K562 (cell line): Measurements from ENCODE around the gene DRICH1. TPM values are rescaled to one million over a fixed set of nuclear protein-coding genes. Genes with fewer than 3 reads are reported as not detected.

ENCODE experiments used
- ATAC-seq: fragments of 200-7000 bp; cut with Tn5 transposase; 3 replicates; pipeline ENCODE4 v1.9.1; 2020; ENCODE audit warnings: moderate library complexity
- BruUV-seq: library from RNA; stranded (reverse); fragments of 400-500 nt; replicated peaks from 2 replicates; lab custom pipeline; 2021; lab: Mats Ljungman, UMichigan
- CTCF ChIA-PET: fragments of 300-600 bp; formaldehyde crosslinking; extraction: SDS; loops from one replicate; lab custom pipeline; 2021; ENCODE audit warnings: low intra/inter-chr PET ratio; lab: Yijun Ruan, JAX
- POLR2A ChIA-PET: fragments of 300-600, 350-650 bp; sonication (Branson Sonifier 250); formaldehyde crosslinking; extraction: SDS; loops from one replicate; lab custom pipeline; 2021; ENCODE audit warnings: antibody characterized with exemption, inconsistent platforms; lab: Yijun Ruan, JAX
- DNase-seq, 4 experiments: peaks; one replicate each; pipeline versions ENCODE4 v3.0.0 to v3.0.0-alpha.2; 2011 to 2018; ENCODE audit warnings: low spot score in 3 of 4, mixed read lengths in 3 of 4; ENCODE audit errors: extremely low read depth in 1 of 4
- FAIRE-seq: peaks from 2 replicates; lab custom pipeline; 2011; peaks lifted over from hg19 to GRCh38; lab: Jason Lieb, UNC
- H2AFZ ChIP-seq: 2 replicates; pipeline ENCODE4 v1.6.0; 2011; ENCODE audit warnings: low read depth, low read length, control low read depth, inconsistent platforms
- H3K27ac ChIP-seq: fragments of 200-600 bp; 3 replicates; pipeline ENCODE4 v1.8.0; 2011; ENCODE audit warnings: low read depth, mild to moderate bottlenecking, control low read depth, inconsistent platforms, low read length, moderate library complexity, mixed read lengths; ENCODE audit errors: extremely low read depth
- H3K27me3 ChIP-seq, 2 experiments: fragments of 300-600 bp in 1 of 2; 2 replicates in 1 of 2; 3 replicates in 1 of 2; pipeline versions ENCODE4 v1.6.0 to v1.8.0; 2011; ENCODE audit warnings: inconsistent platforms in 2 of 2, low read length in 2 of 2, mild to moderate bottlenecking in 1 of 2, mixed read lengths in 1 of 2, moderate library complexity in 1 of 2; ENCODE audit not compliant: control insufficient read depth in 2 of 2, insufficient read depth in 2 of 2
- H3K36me3 ChIP-seq: fragments of 300-600 bp; 3 replicates; pipeline ENCODE4 v1.8.0; 2011; ENCODE audit warnings: mild to moderate bottlenecking, low read length, inconsistent platforms; ENCODE audit not compliant: control insufficient read depth, insufficient read depth
- H3K4me1 ChIP-seq, 2 experiments: fragments of 200-600 bp in 1 of 2; replicated peaks in 1 of 2; 2 replicates in 1 of 2; 3 replicates in 1 of 2; pipeline versions ENCODE4 v1.5.1 to v1.8.0; 2011; ENCODE audit warnings: inconsistent platforms in 2 of 2, low read length in 2 of 2, mild to moderate bottlenecking in 1 of 2, mixed read lengths in 1 of 2, moderate library complexity in 1 of 2; ENCODE audit not compliant: control insufficient read depth in 2 of 2, insufficient read depth in 2 of 2
- H3K4me2 ChIP-seq: 2 replicates; pipeline ENCODE4 v1.6.1; 2011; ENCODE audit warnings: low read length, control low read depth, inconsistent platforms, mixed read lengths; ENCODE audit not compliant: insufficient read depth
- H3K4me3 ChIP-seq: fragments of 200-600 bp; sonication (generic), shearing (Covaris generic); 2 replicates; pipeline ENCODE4 v1.5.1; 2016; ENCODE audit warnings: control low read depth, inconsistent platforms
- H3K79me2 ChIP-seq: fragments of 200-600 bp; 3 replicates; pipeline ENCODE4 v1.8.0; 2011; ENCODE audit warnings: low read length, inconsistent platforms; ENCODE audit not compliant: control insufficient read depth, insufficient read depth
- H3K9ac ChIP-seq, 2 experiments: 2 replicates each; pipeline versions ENCODE4 v1.6.0 to v1.6.1; 2011; ENCODE audit warnings: low read depth in 2 of 2, low read length in 2 of 2, control low read depth in 1 of 2, inconsistent platforms in 1 of 2, mild to moderate bottlenecking in 1 of 2, mixed read lengths in 1 of 2; ENCODE audit not compliant: insufficient read depth in 1 of 2
- H3K9me1 ChIP-seq: one replicate; pipeline ENCODE4 v1.6.0; 2011; ENCODE audit warnings: inconsistent platforms, mild to moderate bottlenecking, low read length, moderate library complexity; ENCODE audit not compliant: control insufficient read depth, insufficient read depth
- H3K9me3 ChIP-seq: replicated peaks from 2 replicates; pipeline ENCODE4 v1.5.1; 2011; ENCODE audit warnings: low read depth, low read length, inconsistent platforms; ENCODE audit not compliant: control insufficient read depth, insufficient read depth
- H4K20me1 ChIP-seq: replicated peaks from 2 replicates; pipeline ENCODE4 v1.6.1; 2011; ENCODE audit warnings: low read length, inconsistent platforms, mixed read lengths; ENCODE audit not compliant: control insufficient read depth, insufficient read depth
- ASH1L ChIP-seq: fragments of 450-650 bp; IDR thresholded peaks from 2 replicates; pipeline ENCODE4 v1.6.1; 2018; ENCODE audit warnings: borderline replicate concordance, mild to moderate bottlenecking, low read depth; ENCODE audit not compliant: partially characterized antibody
- BRD4 ChIP-seq: fragments of 200-600 bp; sonication (generic); IDR thresholded peaks from 2 replicates; pipeline ENCODE4 v1.6.1; 2017; ENCODE audit warnings: inconsistent platforms
- COPS2 ChIP-seq: fragments of 450-650 bp; conservative IDR thresholded peaks from 2 replicates; pipeline ENCODE4 v1.6.1; 2016; ENCODE audit warnings: mild to moderate bottlenecking, moderate library complexity
- EP300 ChIP-seq: IDR thresholded peaks from 2 replicates; pipeline ENCODE4 v1.6.1; 2012; ENCODE audit warnings: low read length, improper control_type of control experiment
- HDAC8 ChIP-seq: fragments of 450-650 bp; IDR thresholded peaks from 2 replicates; pipeline ENCODE4 v1.6.1; 2016; ENCODE audit warnings: mild to moderate bottlenecking, missing genetic modification characterization, moderate library complexity, missing compliant biosample characterization
- IRF2 ChIP-seq: sonication (generic); formaldehyde crosslinking; IDR thresholded peaks from 2 replicates; pipeline ENCODE4 v1.8.1; 2022; ENCODE audit warnings: mild to moderate bottlenecking, missing genetic modification reagents
- KDM5B ChIP-seq: fragments of 200-600 bp; sonication (generic); IDR thresholded peaks from 2 replicates; pipeline ENCODE4 v1.6.1; 2012; ENCODE audit warnings: low read depth, mild to moderate bottlenecking, moderate library complexity, low read length, control low read depth, inconsistent platforms; ENCODE audit not compliant: insufficient replicate concordance
- TCF7L2 ChIP-seq: fragments of 150-350 bp; IDR thresholded peaks from 2 replicates; pipeline ENCODE4 v1.6.1; 2016; ENCODE audit warnings: low read depth, mild to moderate bottlenecking, low read length, moderate library complexity
- THRAP3 ChIP-seq: fragments of 450-650 bp; IDR thresholded peaks from 2 replicates; pipeline ENCODE4 v1.6.1; 2016; ENCODE audit warnings: mild to moderate bottlenecking, inconsistent platforms, borderline replicate concordance
- ZFP30 ChIP-seq: fragments of 250-450 bp; sonication (Bioruptor Pico); IDR thresholded peaks from 2 replicates; pipeline ENCODE4 v1.8.0; 2022; ENCODE audit warnings: moderate library complexity, mild to moderate bottlenecking, inconsistent platforms, borderline replicate concordance
- ZNF121 ChIP-seq: sonication (generic); formaldehyde crosslinking; conservative IDR thresholded peaks from 2 replicates; pipeline ENCODE4 v1.8.0; 2022; ENCODE audit warnings: missing genetic modification reagents
- WGBS: fragments of 100-300 bp; shearing (Covaris generic); methylation state at CpG from one replicate; pipeline ENCODE4 v1.1.6; 2016; ENCODE audit warnings: low coverage, mixed read lengths; ENCODE audit not compliant: insufficient coverage; ENCODE audit errors: missing lambda C conversion rate; 5-methylcytosine and 5-hydroxymethylcytosine counted together
- in situ Hi-C: fragments of 300-500 bp; cut with MboI; formaldehyde crosslinking; loops from 4 replicates; pipeline ENCODE4 v1.15.0; 2018; ENCODE audit warnings: inconsistent platforms, mixed read lengths
- intact Hi-C: fragments of 100-400 bp; cut with micrococcal nuclease; formaldehyde crosslinking; loops from 2 replicates; pipeline ENCODE4 v1.14.2; 2022
- polyA plus RNA-seq, 8 experiments: library from polyadenylated mRNA; depleted of rRNA in 4 of 8; stranded (reverse) in 5 of 8; unstranded in 3 of 8; fragments of >200 nt; fragmentation: Nextera tagmentation in 2 of 8; fragmentation: Illumina TruSeq in 1 of 8; extraction: Ambion mirVana in 2 of 8; extraction: Trizol in 1 of 8; gene quantifications; 2 replicates each; pipeline versions ENCODE4 v1.2.1 to v1.2.3, GENCODE V29; 2011 to 2014; ENCODE audit warnings: inconsistent platforms in 1 of 8, missing spikeins in 1 of 8
- total RNA-seq, 7 experiments: library from RNA; depleted of rRNA in 6 of 7; stranded (reverse); fragments of >200 nt in 6 of 7; fragmentation: Illumina TruSeq in 2 of 7; extraction: Trizol in 2 of 7; gene quantifications; 2 replicates each; pipeline versions ENCODE4 v1.2.1 to v1.2.3, GENCODE V29; 2011 to 2021; ENCODE audit warnings: low replicate concordance in 1 of 7
- TF ChIP-seq, protein P1 (sequence below): fragments of 250-450 bp; sonication (Bioruptor Pico); IDR thresholded peaks from 2 replicates; pipeline ENCODE4 v1.5.0; 2022; ENCODE audit warnings: mild to moderate bottlenecking
- TF ChIP-seq, protein P2 (sequence below): IDR thresholded peaks from 2 replicates; pipeline ENCODE4 v1.6.1; 2012; ENCODE audit warnings: low read depth, low read length, improper control_type of control experiment, borderline replicate concordance
- TF ChIP-seq, protein P3 (sequence below): fragments of 450-650 bp; IDR thresholded peaks from 2 replicates; pipeline ENCODE4 v1.7.1; 2018; ENCODE audit warnings: mild to moderate bottlenecking, low read depth; ENCODE audit not compliant: partially characterized antibody

The DRICH1 gene
- total and polyA plus RNA-seq, 9 of the 15 experiments (the other 6 are each of a cell fraction or from before 2014, with no cell fraction given) = 0.07 to 0.36 (median 0.14) TPM; not detected in 2

DNA sequence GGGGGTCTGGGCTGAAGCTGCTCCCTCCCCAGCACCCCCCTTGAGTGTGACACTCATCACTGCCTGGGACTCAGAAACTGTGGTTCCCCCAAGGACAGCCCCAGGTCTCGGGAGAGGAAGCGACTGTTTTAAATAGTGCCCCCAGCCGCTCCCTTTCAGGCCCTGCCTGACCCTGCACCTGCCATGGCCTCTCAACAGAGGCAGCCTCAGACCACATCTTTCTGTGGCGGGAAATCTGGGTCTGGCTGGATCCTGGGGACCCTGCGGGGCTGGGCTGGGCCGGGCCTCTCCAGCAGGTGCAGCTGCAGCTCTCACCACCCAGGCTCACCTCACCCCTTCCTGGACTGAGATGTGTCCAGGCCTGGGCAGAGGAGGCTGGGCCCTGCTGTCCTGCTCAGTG is 48.3 kb downstream of the DRICH1 start (continued):
- TF ChIP-seq, protein P1, sequence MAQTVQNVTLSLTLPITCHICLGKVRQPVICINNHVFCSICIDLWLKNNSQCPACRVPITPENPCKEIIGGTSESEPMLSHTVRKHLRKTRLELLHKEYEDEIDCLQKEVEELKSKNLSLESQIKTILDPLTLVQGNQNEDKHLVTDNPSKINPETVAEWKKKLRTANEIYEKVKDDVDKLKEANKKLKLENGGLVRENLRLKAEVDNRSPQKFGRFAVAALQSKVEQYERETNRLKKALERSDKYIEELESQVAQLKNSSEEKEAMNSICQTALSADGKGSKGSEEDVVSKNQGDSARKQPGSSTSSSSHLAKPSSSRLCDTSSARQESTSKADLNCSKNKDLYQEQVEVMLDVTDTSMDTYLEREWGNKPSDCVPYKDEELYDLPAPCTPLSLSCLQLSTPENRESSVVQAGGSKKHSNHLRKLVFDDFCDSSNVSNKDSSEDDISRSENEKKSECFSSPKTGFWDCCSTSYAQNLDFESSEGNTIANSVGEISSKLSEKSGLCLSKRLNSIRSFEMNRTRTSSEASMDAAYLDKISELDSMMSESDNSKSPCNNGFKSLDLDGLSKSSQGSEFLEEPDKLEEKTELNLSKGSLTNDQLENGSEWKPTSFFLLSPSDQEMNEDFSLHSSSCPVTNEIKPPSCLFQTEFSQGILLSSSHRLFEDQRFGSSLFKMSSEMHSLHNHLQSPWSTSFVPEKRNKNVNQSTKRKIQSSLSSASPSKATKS (CRISPR knock-in tag) = no peak
- TF ChIP-seq THRAP3 = no peak

DNA sequence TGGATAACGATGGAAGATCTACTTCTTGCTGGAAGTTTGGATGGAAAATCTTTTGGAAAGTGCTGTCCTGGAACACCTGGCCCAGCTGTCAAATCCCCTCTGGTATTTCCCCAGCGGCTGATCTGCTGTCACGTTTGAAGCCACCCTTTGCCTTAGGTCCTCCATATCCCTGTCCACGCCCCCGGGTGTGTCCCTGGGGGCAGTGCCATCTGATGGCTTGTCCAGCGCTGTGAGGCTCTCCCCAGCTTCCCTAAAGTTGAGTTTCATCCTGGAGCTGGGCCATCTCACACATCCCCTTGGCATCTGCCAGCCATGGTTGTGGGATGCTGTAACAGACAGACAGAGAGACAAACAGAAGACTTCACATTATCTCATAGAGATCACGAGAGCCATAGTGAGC is 49.0 kb downstream of the DRICH1 start:
- BruUV-seq = no TSS peak
- ChIA-PET POLR2A (interaction anchor here (0.6 kb wide), 1 partner anchor 11 kb away, joined by 3 read pairs; no protein-coding TSS in a partner anchor), CTCF (no interaction called here)
- Histone ChIP-seq H3K79me2 (no peaks in the 10 kb centered on the region), H3K27me3 (peaks cover 0 to 4% of the 10 kb centered on the region in 2 experiments; a peak in 2 of 5 replicates), H3K27ac (no peak overlapping the region), H3K36me3 (no peaks in the 10 kb centered on the region), H3K4me1 (peaks cover 0 to 12% of the 10 kb centered on the region in 2 experiments; a peak in 2 of 5 replicates), H4K20me1 (no peaks in the 10 kb centered on the region), H3K9me1 (no peaks in the 10 kb centered on the region), H3K9me3 (no peaks in the 10 kb centered on the region), H2AFZ (no peak overlapping the region), H3K4me2 (no peak overlapping the region), H3K4me3 (no peak overlapping the region), H3K9ac (no peak overlapping the region)
- WGBS = 1% methylated on average over 6 of the region's 7 CpGs
- in situ Hi-C loops (loop anchor here (25.0 kb wide), 2 partner anchors 421 to 621 kb away; no protein-coding TSS in a partner anchor), intact Hi-C loops (no loop called here)
- DNase-seq = no peak
- FAIRE-seq = no peak
- TF ChIP-seq, protein P2, sequence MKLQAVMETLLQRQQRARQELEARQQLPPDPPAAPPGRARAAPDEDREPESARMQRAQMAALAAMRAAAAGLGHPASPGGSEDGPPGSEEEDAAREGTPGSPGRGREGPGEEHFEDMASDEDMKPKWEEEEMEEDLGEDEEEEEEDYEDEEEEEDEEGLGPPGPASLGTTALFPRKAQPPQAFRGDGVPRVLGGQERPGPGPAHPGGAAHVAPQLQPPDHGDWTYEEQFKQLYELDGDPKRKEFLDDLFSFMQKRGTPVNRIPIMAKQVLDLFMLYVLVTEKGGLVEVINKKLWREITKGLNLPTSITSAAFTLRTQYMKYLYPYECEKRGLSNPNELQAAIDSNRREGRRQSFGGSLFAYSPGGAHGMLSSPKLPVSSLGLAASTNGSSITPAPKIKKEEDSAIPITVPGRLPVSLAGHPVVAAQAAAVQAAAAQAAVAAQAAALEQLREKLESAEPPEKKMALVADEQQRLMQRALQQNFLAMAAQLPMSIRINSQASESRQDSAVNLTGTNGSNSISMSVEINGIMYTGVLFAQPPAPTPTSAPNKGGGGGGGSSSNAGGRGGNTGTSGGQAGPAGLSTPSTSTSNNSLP = no peak
- no peak for TF ChIP-seq COPS2
- TF ChIP-seq ZFP30 = no peak
- TF ChIP-seq BRD4 = no peak
- TF ChIP-seq HDAC8 (tag) = no peak
- no peak for TF ChIP-seq EP300
- no peak for TF ChIP-seq ASH1L
- no peak for TF ChIP-seq KDM5B
- TF ChIP-seq, protein P3, sequence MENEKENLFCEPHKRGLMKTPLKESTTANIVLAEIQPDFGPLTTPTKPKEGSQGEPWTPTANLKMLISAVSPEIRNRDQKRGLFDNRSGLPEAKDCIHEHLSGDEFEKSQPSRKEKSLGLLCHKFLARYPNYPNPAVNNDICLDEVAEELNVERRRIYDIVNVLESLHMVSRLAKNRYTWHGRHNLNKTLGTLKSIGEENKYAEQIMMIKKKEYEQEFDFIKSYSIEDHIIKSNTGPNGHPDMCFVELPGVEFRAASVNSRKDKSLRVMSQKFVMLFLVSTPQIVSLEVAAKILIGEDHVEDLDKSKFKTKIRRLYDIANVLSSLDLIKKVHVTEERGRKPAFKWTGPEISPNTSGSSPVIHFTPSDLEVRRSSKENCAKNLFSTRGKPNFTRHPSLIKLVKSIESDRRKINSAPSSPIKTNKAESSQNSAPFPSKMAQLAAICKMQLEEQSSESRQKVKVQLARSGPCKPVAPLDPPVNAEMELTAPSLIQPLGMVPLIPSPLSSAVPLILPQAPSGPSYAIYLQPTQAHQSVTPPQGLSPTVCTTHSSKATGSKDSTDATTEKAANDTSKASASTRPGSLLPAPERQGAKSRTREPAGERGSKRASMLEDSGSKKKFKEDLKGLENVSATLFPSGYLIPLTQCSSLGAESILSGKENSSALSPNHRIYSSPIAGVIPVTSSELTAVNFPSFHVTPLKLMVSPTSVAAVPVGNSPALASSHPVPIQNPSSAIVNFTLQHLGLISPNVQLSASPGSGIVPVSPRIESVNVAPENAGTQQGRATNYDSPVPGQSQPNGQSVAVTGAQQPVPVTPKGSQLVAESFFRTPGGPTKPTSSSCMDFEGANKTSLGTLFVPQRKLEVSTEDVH = no peak
- TF ChIP-seq TCF7L2 = no peak
- no peak for TF ChIP-seq IRF2 (CRISPR knock-in tag)
- TF ChIP-seq ZNF121 (CRISPR knock-in tag) = no peak
- ATAC-seq = no peak
